GM21423 (cell line): ENCODE results near the gene ABCD1.
A peak's percentile ranks its signal among the peaks of the same experiment; 100 is the strongest.
"Not testable (repeated sequence)": the region's sequence is repeated elsewhere in the genome, so short reads cannot be mapped to it uniquely, and the experiment has no call there.

Experiments
- ATAC-seq: cut with Tn5 transposase; IDR thresholded peaks from one replicate; pipeline ENCODE4 v1.9.1; 2021; ENCODE audit warnings: mild to moderate bottlenecking, moderate library complexity; ENCODE audit not compliant: unreplicated experiment

The ABCD1 gene

GRCh38 chrX:153724252-153725038 lies at the start of gene ABCD1, which contains the start of gene BCAP31:
Gene ABCD1, plus strand, starts transcription at chrX:153724856. Its CDS starts 411 bp downstream, at chrX:153725267.
Gene BCAP31, minus strand, starts transcription at chrX:153724387. Its CDS starts 1,143 bp downstream, at chrX:153723244.
- peak; percentile 52 for ATAC-seq

- no peak for ATAC-seq
These were observed 43.5 kb upstream of the ABCD1 start for GRCh38 chrX:153681175-153681574.

GRCh38 chrX:153683486-153683885 lies 41.2 kb upstream of the ABCD1 start:
- not testable (repeated sequence) for ATAC-seq

- ATAC-seq = no peak
These were observed 40.0 kb upstream of the ABCD1 start for GRCh38 chrX:153684467-153685155.

GRCh38 chrX:153685156-153685536 lies 39.5 kb upstream of the ABCD1 start:
- ATAC-seq = no peak

- ATAC-seq = no peak
These were observed 38.6 kb upstream of the ABCD1 start for GRCh38 chrX:153685751-153686696.

- no peak for ATAC-seq
These were observed 37.9 kb upstream of the ABCD1 start for GRCh38 chrX:153686711-153687110.

GRCh38 chrX:153687121-153688039 lies 37.3 kb upstream of the ABCD1 start, which contains the start of gene SLC6A8:
Gene SLC6A8, plus strand, starts transcription at chrX:153687926. Its CDS starts 649 bp downstream, at chrX:153688575.
- ATAC-seq = no peak

- no peak for ATAC-seq
These were observed 36.6 kb upstream of the ABCD1 start for GRCh38 chrX:153688071-153688470.

GRCh38 chrX:153688506-153688905 lies 36.1 kb upstream of the ABCD1 start:
- no peak for ATAC-seq

GRCh38 chrX:153688911-153689590 lies 35.6 kb upstream of the ABCD1 start:
- ATAC-seq = no peak

- no peak for ATAC-seq
These were observed 34.8 kb upstream of the ABCD1 start for GRCh38 chrX:153689654-153690465.

- ATAC-seq = no peak
These were observed 34.2 kb upstream of the ABCD1 start for GRCh38 chrX:153690466-153690865.

- ATAC-seq = not testable (repeated sequence)
These were observed 33.4 kb upstream of the ABCD1 start for GRCh38 chrX:153691032-153691827.

GRCh38 chrX:153692003-153692402 lies 32.7 kb upstream of the ABCD1 start:
- ATAC-seq = no peak

- no peak for ATAC-seq
These were observed 32.0 kb upstream of the ABCD1 start for GRCh38 chrX:153692611-153693156.
